ENCODE measurements around the gene MSH6. TPM values are rescaled to one million over a fixed set of nuclear protein-coding genes. Genes with fewer than 3 reads are reported as not detected.

The MSH6 gene
- total and polyA plus RNA-seq, 9 of the 15 experiments (the other 6 are each of a cell fraction or from before 2014, with no cell fraction given): 15.3 to 147 (median 80.5) TPM

DNA sequence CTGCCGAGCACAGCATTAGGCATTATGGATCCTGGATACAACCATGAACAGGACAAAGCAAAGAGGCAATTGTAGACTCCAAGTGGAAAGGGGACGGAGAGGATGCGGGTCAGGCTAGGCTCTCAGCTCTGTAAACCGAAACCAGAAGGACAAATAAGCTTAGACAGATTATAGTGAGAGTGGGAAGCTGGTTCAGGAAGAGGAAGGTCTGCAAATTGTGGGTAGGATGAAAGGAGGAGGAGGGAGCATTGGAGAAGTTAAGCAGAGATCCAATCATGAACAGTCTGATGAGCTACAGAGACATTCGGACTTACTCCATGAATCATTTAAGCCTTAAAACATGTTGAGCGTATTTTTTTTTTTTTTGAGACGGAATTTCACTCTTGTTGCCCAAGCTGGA lies 3.0 kb downstream of the MSH6 start:
- ATAC-seq: no peak
- POLR2A ChIA-PET: interaction anchor here (0.7 kb wide), 1 partner anchor 68 kb away, joined by 5 read pairs; no protein-coding TSS in a partner anchor
- TF ChIP-seq PURB (CRISPR knock-in tag; IDR thresholded peaks at IDR 0.05; ENCODE audit: low read depth): no peak
- no peak for TF ChIP-seq TEAD1 (CRISPR knock-in tag; IDR thresholded peaks at IDR 0.05)
- TF ChIP-seq, protein P1, sequence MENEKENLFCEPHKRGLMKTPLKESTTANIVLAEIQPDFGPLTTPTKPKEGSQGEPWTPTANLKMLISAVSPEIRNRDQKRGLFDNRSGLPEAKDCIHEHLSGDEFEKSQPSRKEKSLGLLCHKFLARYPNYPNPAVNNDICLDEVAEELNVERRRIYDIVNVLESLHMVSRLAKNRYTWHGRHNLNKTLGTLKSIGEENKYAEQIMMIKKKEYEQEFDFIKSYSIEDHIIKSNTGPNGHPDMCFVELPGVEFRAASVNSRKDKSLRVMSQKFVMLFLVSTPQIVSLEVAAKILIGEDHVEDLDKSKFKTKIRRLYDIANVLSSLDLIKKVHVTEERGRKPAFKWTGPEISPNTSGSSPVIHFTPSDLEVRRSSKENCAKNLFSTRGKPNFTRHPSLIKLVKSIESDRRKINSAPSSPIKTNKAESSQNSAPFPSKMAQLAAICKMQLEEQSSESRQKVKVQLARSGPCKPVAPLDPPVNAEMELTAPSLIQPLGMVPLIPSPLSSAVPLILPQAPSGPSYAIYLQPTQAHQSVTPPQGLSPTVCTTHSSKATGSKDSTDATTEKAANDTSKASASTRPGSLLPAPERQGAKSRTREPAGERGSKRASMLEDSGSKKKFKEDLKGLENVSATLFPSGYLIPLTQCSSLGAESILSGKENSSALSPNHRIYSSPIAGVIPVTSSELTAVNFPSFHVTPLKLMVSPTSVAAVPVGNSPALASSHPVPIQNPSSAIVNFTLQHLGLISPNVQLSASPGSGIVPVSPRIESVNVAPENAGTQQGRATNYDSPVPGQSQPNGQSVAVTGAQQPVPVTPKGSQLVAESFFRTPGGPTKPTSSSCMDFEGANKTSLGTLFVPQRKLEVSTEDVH (IDR thresholded peaks at IDR 0.05; ENCODE audit: low read depth, partially characterized antibody): no peak
- no peak for TF ChIP-seq ZNF561 (CRISPR knock-in tag; conservative IDR thresholded peaks at IDR 0.05)
- no peak for TF ChIP-seq HDAC3 (IDR thresholded peaks at IDR 0.05; ENCODE audit: borderline replicate concordance, partially characterized antibody)
- TF ChIP-seq, protein P2, sequence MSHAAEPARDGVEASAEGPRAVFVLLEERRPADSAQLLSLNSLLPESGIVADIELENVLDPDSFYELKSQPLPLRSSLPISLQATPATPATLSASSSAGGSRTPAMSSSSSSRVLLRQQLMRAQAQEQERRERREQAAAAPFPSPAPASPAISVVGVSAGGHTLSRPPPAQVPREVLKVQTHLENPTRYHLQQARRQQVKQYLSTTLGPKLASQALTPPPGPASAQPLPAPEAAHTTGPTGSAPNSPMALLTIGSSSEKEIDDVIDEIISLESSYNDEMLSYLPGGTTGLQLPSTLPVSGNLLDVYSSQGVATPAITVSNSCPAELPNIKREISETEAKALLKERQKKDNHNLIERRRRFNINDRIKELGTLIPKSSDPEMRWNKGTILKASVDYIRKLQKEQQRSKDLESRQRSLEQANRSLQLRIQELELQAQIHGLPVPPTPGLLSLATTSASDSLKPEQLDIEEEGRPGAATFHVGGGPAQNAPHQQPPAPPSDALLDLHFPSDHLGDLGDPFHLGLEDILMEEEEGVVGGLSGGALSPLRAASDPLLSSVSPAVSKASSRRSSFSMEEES (CRISPR knock-in tag; IDR thresholded peaks at IDR 0.05): no peak
- TF ChIP-seq SRSF7 (optimal IDR thresholded peaks at IDR 0.05; ENCODE audit: low read depth, low read length): no peak
- TF ChIP-seq THRAP3 (IDR thresholded peaks at IDR 0.05; ENCODE audit: borderline replicate concordance): no peak
- TF ChIP-seq ZNF23 (CRISPR knock-in tag; IDR thresholded peaks at IDR 0.05): no peak
- no peak for TF ChIP-seq ETV1 (tag; conservative IDR thresholded peaks at IDR 0.05; ENCODE audit: low read depth)
- TF ChIP-seq JUN (IDR thresholded peaks at IDR 0.05; ENCODE audit: borderline replicate concordance, low read depth, low read length): no peak
- no peak for TF ChIP-seq JUN (CRISPR knock-in tag; IDR thresholded peaks at IDR 0.05; ENCODE audit: borderline replicate concordance)
- TF ChIP-seq DNMT1 (IDR thresholded peaks at IDR 0.05): no peak
- TF ChIP-seq, protein P3, sequence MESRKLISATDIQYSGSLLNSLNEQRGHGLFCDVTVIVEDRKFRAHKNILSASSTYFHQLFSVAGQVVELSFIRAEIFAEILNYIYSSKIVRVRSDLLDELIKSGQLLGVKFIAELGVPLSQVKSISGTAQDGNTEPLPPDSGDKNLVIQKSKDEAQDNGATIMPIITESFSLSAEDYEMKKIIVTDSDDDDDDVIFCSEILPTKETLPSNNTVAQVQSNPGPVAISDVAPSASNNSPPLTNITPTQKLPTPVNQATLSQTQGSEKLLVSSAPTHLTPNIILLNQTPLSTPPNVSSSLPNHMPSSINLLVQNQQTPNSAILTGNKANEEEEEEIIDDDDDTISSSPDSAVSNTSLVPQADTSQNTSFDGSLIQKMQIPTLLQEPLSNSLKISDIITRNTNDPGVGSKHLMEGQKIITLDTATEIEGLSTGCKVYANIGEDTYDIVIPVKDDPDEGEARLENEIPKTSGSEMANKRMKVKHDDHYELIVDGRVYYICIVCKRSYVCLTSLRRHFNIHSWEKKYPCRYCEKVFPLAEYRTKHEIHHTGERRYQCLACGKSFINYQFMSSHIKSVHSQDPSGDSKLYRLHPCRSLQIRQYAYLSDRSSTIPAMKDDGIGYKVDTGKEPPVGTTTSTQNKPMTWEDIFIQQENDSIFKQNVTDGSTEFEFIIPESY (CRISPR knock-in tag; IDR thresholded peaks at IDR 0.05): no peak
- TF ChIP-seq KAT7 (CRISPR knock-in tag; IDR thresholded peaks at IDR 0.05; ENCODE audit: borderline replicate concordance): no peak
- no peak for TF ChIP-seq DIDO1 (tag; IDR thresholded peaks at IDR 0.05; ENCODE audit: low read depth)
- BruUV-seq (replicated peaks): no TSS peak
- FAIRE-seq: no peak
- no peak for DNase-seq (ENCODE audit: extremely low read depth in 1 of 4, low spot score in 3 of 4)
- H2AFZ ChIP-seq (ENCODE audit: low read depth, low read length): no peak overlapping the region
- peaks cover 8 to 30% of the 10 kb centered on the region in 2 experiments; a peak in 4 of 5 replicates for H3K4me1 ChIP-seq (replicated peaks in 1 of 2; ENCODE audit: control insufficient read depth in 2 of 2, insufficient read depth in 2 of 2, low read length in 2 of 2)
- H3K9me3 ChIP-seq (replicated peaks; ENCODE audit: control insufficient read depth, insufficient read depth, low read depth, low read length): no peaks in the 10 kb centered on the region
- 89% methylated on average over 6 of the region's 7 CpGs for WGBS (ENCODE audit: insufficient coverage, low coverage, missing lambda C conversion rate)
- H3K4me2 ChIP-seq (ENCODE audit: insufficient read depth, low read length): no peak overlapping the region
- H3K36me3 ChIP-seq (ENCODE audit: control insufficient read depth, insufficient read depth, low read length): peaks cover 57% of the 10 kb centered on the region; the same call in 2 of the 3 replicates
- H3K79me2 ChIP-seq (ENCODE audit: control insufficient read depth, insufficient read depth, low read length): peaks cover 78% of the 10 kb centered on the region
- H4K20me1 ChIP-seq (replicated peaks; ENCODE audit: control insufficient read depth, insufficient read depth, low read length): peaks cover 35% of the 10 kb centered on the region
- H3K4me3 ChIP-seq: no peak overlapping the region
- intact Hi-C loops (cut with micrococcal nuclease): no loop called here
- no peaks in the 10 kb centered on the region for H3K27me3 ChIP-seq (ENCODE audit: control insufficient read depth in 2 of 2, insufficient read depth in 2 of 2, low read length in 2 of 2)
- in situ Hi-C loops (cut with MboI): no loop called here
- H3K9ac ChIP-seq (ENCODE audit: insufficient read depth in 1 of 2, low read depth in 2 of 2, low read length in 2 of 2): no peak overlapping the region
- peaks cover 6% of the 10 kb centered on the region for H3K9me1 ChIP-seq (ENCODE audit: control insufficient read depth, insufficient read depth, low read length)
- CTCF ChIA-PET (ENCODE audit: low intra/inter-chr PET ratio): no interaction called here
- no peak overlapping the region for H3K27ac ChIP-seq (ENCODE audit: extremely low read depth, low read depth, low read length)
